ENCODE results near the gene HSPA6. TPM values are rescaled to one million over a fixed set of nuclear protein-coding genes. Genes with fewer than 3 reads are reported as not detected.
"Not testable (repeated sequence)": the region's sequence is repeated elsewhere in the genome, so short reads cannot be mapped to it uniquely, and the experiment has no call there.

The HSPA6 gene
- total and polyA plus RNA-seq, 2 donors = 1.2 to 5.6 TPM

DNA sequence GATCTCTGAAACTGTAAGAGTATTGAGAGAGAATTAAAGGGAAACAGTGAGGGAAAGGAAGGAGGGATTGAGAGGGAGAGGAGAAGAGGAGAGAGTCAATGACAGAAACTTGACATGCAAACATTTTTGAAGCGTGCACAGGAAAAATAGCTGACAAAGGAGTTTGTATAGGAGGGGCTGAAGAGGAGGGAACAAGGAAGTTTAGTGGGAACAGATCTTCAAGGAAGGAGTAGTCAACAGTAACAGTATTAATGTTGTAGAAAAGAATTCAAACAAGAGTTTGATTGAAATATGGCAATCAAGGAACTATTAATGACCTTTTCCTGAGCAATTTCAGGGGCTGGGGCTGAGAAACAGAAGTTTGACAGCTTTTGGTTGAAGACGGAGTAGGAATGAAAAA is 29.3 kb downstream of the HSPA6 start:
- DNase-seq (ENCODE audit: extremely low spot score); H3K4me3 ChIP-seq (ENCODE audit: low read depth, low read length); H3K27ac ChIP-seq (ENCODE audit: low read depth); H3K4me1 ChIP-seq (ENCODE audit: insufficient read depth); H3K36me3 ChIP-seq (ENCODE audit: insufficient read depth): not testable (repeated sequence)
- 94% methylated on average over 1 of the region's 2 CpGs for WGBS

DNA sequence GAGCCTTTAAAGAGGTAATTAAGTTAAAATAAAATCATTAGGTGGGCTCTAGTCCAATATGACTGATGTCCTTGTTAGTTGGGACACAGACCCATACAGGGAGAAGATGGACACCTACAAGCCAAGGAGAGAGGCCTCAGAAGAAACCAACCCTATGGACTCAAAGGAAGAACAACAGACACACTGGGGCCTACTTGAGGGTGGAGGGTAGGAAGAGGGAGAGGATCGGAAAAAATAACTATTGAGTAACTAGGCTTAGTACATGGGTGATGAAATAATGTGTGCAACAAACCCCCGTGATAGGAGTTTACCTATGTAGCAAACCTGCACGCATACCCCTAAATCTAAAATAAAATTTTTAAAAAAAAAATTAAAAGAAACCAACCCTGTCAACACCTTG is 30.0 kb downstream of the HSPA6 start:
- DNase-seq (ENCODE audit: extremely low spot score); H3K36me3 ChIP-seq (ENCODE audit: insufficient read depth); H3K27ac ChIP-seq (ENCODE audit: low read depth); H3K4me1 ChIP-seq (ENCODE audit: insufficient read depth); H3K4me3 ChIP-seq (ENCODE audit: low read depth, low read length): not testable (repeated sequence)
- 94% methylated on average over 3 of the region's 3 CpGs for WGBS

DNA sequence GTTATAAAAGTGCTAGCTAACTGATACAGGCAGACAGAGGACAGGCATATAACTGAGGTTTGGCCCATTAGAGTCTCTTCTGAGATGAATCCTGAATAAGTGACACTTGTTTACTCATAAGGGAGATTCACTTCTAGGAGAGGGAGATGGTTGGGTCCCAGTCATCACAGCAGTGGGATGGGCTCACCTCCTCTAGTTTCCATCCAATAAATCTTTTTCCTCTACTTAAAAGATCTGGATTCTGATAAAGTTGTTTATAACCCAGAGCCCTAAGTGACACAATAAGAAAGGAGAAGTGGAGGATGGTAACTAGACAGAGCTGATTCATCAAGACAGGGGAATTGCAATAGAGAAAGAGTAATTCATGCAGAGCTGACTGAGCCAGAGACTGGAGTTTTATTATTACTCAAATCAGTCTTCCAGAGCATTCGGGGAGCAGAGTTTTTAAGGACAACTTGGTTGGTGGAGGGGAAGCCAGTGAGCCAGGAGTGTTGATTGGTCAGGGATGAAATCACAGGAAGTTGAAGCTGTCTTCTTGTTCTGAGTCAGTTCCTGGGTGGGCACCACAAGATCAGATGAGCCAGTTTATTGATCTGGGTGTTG is 30.6 kb downstream of the HSPA6 start:
- not testable (repeated sequence) for DNase-seq (ENCODE audit: extremely low spot score); H3K36me3 ChIP-seq (ENCODE audit: insufficient read depth); H3K4me1 ChIP-seq (ENCODE audit: insufficient read depth); H3K27ac ChIP-seq (ENCODE audit: low read depth); H3K4me3 ChIP-seq (ENCODE audit: low read depth, low read length)
- WGBS = 44% methylated on average over 1 of the region's 1 CpG

DNA sequence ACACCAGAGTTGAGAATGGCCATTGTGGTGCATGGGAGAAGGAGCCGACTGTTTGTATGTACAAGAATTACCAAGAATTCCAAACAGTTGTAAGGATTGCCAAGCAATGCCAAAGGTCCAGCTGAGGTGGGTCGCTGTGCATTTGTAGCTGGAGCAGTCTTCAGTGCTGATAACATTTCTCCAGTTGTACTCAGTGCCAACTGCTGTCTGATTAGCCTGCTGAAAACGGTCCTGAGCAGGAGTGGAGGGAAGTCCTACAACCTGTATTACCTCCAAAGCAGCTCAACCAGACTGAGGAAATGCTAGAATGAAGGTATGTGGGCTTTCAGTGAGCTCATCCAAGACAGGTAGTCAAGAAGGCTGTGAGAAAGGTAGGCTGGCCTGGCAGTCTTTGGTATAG is 31.8 kb downstream of the HSPA6 start:
- WGBS = 72% methylated on average over 3 of the region's 3 CpGs
- H3K36me3 ChIP-seq (ENCODE audit: insufficient read depth); H3K4me1 ChIP-seq (ENCODE audit: insufficient read depth); H3K4me3 ChIP-seq (ENCODE audit: low read depth, low read length); DNase-seq (ENCODE audit: extremely low spot score); H3K27ac ChIP-seq (ENCODE audit: low read depth): not testable (repeated sequence)

DNA sequence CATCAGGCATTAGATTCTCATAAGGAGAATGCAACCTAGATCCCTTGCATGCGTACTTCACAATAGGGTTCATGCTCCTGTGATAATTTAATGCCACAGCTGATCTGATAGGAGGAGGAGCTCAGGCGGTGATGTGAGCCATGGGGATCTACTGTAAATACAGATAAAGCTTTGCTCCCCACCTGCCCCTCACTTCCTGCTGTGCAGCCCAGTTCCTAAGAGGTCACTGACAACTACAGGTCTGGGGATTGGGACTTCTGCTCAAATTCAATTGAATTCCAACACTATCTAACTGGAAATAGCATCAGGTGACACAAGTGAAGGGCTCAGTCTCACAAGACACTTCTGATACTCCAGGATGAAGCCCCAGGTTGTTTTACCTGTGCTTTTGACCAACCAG is 32.6 kb downstream of the HSPA6 start:
- not testable (repeated sequence) for H3K36me3 ChIP-seq (ENCODE audit: insufficient read depth); H3K4me3 ChIP-seq (ENCODE audit: low read depth, low read length); DNase-seq (ENCODE audit: extremely low spot score); H3K4me1 ChIP-seq (ENCODE audit: insufficient read depth); H3K27ac ChIP-seq (ENCODE audit: low read depth)
- 87% methylated on average over 2 of the region's 2 CpGs for WGBS

DNA sequence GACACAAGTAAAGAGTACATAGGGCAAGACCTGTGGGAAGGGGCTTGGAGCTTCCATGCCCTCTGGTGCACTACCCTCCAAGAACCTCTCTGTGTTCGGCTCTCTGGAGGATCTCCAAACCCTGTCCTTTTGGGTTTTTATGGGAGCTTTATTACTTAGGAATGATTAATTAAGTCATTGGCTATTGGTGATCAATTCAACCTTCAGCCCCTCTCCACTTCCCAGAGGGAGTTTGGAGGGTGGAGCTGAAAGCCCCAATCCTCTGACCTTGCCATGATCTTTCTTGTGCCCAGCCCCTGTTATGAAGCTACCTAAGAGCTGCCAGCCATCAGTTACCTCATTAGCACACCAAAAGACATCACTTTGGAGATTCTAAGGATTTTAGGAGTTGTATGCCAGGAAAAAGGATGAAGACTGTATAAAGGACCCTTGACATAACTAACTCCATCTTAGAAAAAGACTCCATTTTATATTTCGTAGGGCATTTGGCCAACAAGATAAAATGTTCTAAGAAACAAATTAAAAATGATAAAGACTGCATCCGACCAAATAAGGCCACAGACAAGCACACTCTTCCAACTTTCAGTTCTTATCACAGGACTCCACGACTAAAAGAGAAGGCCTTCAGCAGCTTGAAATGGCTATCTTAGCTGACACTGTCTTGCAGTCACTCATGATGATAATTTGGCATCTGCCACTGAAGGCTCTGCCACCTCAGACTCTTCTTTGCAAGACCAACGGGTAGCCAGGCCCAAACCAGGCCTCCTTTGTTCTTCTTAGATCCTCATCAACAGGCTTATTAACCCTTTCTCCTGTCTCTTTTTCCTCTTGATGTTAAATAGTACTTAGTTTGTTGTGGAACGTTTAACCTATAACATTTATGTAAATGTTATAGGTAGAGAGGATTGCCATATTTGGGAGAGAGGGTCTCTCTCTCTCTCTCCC is 33.4 kb downstream of the HSPA6 start:
- H3K36me3 ChIP-seq (ENCODE audit: insufficient read depth); DNase-seq (ENCODE audit: extremely low spot score); H3K4me3 ChIP-seq (ENCODE audit: low read depth, low read length); H3K4me1 ChIP-seq (ENCODE audit: insufficient read depth); H3K27ac ChIP-seq (ENCODE audit: low read depth): not testable (repeated sequence)
- WGBS = 59% methylated on average over 6 of the region's 6 CpGs

DNA sequence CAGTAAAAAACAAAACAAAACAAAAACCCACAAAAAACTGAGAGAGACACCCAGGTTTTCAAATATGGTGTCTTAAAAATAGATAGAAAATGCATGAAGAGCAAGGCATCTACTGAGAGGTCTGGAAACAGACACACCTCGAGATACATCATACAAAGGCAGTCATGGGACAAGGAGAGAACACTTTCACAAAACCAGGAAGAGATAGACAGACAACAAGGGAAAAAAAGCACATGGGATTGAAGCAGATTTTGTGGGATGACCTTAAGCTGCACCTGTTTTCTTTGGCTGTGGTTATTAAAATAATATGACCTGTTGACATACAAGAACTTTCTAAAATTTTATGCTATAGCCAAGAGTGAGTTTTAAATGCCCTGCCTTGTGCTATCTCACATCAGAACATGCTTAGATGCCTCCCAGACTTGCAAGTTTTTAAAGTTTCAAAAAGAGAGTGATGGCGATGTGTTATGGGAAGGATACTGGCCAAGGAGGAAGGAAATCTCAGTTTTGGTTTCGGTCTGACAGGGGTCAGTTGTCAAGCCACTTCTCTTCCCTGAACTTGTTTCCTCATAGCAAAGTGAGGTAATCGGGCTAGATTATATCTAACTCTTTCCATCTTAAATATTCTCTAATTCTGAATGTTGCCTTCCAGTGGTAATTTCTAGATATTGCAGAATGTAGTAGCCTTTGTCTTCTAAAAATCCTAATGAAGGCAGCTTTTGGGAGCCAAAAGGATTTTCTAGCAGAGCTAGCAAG is 36.8 kb downstream of the HSPA6 start:
- H3K4me1 ChIP-seq (ENCODE audit: insufficient read depth); H3K4me3 ChIP-seq (ENCODE audit: low read depth, low read length); H3K27ac ChIP-seq (ENCODE audit: low read depth); DNase-seq (ENCODE audit: extremely low spot score); H3K36me3 ChIP-seq (ENCODE audit: insufficient read depth): not testable (repeated sequence)
- WGBS = 55% methylated on average over 4 of the region's 4 CpGs

DNA sequence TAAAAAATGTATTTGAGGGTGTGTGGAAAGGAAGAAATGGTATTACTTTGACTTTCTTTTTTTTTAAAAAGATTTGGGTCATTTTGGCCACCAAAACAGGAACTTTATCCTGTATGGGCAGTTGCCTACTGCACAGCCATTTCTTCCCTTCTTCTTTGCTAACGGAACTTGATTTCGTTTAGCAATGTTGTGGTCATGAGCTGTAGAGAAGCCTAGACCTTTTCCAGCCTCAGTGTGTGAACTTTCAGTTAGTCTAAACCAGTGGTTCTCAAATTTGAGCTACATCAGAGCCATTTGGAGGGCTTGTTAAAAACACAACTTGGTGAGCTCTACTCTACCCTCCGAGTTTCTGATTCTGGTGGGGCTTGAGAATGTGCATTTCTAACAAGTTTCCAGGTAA is 38.1 kb downstream of the HSPA6 start:
- 97% methylated on average over 2 of the region's 3 CpGs for WGBS
- H3K36me3 ChIP-seq (ENCODE audit: insufficient read depth); H3K4me3 ChIP-seq (ENCODE audit: low read depth, low read length); H3K27ac ChIP-seq (ENCODE audit: low read depth); H3K4me1 ChIP-seq (ENCODE audit: insufficient read depth); DNase-seq (ENCODE audit: extremely low spot score): not testable (repeated sequence)

DNA sequence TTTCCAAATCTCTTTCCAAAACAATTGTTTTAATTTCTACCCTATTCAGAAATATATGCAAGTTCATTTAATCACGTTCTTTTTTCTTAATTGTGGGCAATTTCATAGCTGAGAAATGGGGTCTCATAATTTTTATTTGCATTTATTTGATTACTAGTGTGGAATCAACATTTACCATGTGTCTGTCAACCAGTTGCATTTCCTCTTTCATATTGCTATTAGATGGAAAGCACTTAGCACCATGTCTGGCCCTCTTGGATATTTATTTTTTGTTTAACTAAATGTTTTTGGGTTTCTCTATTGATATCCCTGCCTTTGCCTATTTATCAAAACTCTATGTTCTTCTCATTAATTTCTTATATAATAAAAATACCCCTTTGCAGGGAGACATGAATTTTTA is 39.2 kb downstream of the HSPA6 start:
- not testable (repeated sequence) for H3K4me1 ChIP-seq (ENCODE audit: insufficient read depth); H3K36me3 ChIP-seq (ENCODE audit: insufficient read depth); DNase-seq (ENCODE audit: extremely low spot score); H3K4me3 ChIP-seq (ENCODE audit: low read depth, low read length); H3K27ac ChIP-seq (ENCODE audit: low read depth)
- 70% methylated on average over 1 of the region's 1 CpG for WGBS

DNA sequence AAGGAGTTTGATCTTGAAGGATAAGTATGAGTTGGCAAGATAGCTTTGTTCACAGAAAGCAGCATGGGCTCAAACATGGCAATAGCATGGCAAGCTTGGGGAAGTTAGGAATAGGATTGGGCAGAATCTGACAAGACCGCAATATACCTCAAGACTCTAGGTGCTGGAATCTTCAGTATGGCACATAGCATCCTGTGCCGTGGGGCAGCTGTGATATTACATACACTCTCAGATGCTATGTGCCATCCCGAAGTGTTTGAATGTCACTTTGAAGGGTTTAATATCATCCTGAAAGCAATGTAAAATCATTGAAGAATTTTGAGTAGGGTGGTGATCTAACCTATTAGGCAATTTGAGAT is 42.2 kb downstream of the HSPA6 start:
- not testable (repeated sequence) for DNase-seq (ENCODE audit: extremely low spot score); H3K27ac ChIP-seq (ENCODE audit: low read depth); H3K36me3 ChIP-seq (ENCODE audit: insufficient read depth); H3K4me3 ChIP-seq (ENCODE audit: low read depth, low read length); H3K4me1 ChIP-seq (ENCODE audit: insufficient read depth)
- 96% methylated on average over 1 of the region's 3 CpGs for WGBS

DNA sequence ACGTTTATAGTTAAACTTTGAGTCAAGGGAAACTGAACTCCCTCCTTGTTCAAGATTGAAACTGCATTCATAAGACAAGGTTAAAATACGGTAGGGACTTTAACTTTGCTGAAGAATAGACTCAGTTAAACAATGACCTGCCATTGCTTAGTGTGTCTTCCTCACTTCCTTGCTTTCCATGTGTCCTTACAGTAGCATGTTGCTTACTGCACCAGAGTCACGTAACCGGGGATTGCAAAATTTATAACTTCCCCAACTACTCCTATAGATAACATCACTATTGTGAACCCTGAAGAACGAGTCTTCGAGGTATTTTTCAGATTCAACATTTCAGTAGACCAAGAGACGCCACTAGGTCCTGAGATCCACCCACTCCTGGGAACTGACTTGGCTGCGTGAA is 47.4 kb downstream of the HSPA6 start:
- not testable (repeated sequence) for H3K27ac ChIP-seq (ENCODE audit: low read depth); H3K4me1 ChIP-seq (ENCODE audit: insufficient read depth); H3K36me3 ChIP-seq (ENCODE audit: insufficient read depth); DNase-seq (ENCODE audit: extremely low spot score); H3K4me3 ChIP-seq (ENCODE audit: low read depth, low read length)
- WGBS = 70% methylated on average over 2 of the region's 8 CpGs

Measured in urinary bladder (tissue), 4 donors.